Measurements from ENCODE around the gene CHIA. TPM values are rescaled to one million over a fixed set of nuclear protein-coding genes. Genes with fewer than 3 reads are reported as not detected.

The CHIA gene
- total and polyA plus RNA-seq, 9 of the 15 experiments (the other 6 are each of a cell fraction or from before 2014, with no cell fraction given), result not detected

DNA sequence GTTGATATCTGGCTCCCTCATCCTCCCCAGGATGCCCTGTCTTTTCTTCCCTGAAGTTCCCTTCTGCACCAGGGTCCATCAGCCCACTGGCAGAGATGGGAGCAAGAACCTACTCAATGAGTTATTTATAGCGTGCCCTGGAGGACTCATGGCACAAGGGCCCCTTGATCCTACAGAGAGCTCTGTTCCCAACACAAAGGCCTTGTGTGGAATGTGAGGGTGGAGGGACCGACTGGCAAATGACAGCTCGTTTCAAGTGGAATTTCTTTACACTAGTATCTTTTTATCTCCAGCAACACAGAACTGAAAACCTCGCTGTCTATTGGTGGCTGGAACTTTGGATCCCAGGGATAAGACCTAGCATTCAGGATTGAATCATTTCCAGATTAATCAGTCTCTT, 40.7 kb upstream of the CHIA start:
- peaks cover 4 to 9% of the 10 kb centered on the region in 2 experiments; a peak in 3 of 5 replicates for H3K27me3 ChIP-seq (ENCODE audit: control insufficient read depth in 2 of 2, insufficient read depth in 2 of 2, low read length in 2 of 2)
- H3K4me1 ChIP-seq (replicated peaks in 1 of 2; ENCODE audit: control insufficient read depth in 2 of 2, insufficient read depth in 2 of 2, low read length in 2 of 2), result no peaks in the 10 kb centered on the region
- no peak for TF ChIP-seq BHLHE40 (IDR thresholded peaks at IDR 0.05; ENCODE audit: low read length)
- TF ChIP-seq, protein P1, sequence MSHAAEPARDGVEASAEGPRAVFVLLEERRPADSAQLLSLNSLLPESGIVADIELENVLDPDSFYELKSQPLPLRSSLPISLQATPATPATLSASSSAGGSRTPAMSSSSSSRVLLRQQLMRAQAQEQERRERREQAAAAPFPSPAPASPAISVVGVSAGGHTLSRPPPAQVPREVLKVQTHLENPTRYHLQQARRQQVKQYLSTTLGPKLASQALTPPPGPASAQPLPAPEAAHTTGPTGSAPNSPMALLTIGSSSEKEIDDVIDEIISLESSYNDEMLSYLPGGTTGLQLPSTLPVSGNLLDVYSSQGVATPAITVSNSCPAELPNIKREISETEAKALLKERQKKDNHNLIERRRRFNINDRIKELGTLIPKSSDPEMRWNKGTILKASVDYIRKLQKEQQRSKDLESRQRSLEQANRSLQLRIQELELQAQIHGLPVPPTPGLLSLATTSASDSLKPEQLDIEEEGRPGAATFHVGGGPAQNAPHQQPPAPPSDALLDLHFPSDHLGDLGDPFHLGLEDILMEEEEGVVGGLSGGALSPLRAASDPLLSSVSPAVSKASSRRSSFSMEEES (CRISPR knock-in tag; IDR thresholded peaks at IDR 0.05), result no peak
- TF ChIP-seq RERE (CRISPR knock-in tag; IDR thresholded peaks at IDR 0.05; ENCODE audit: borderline replicate concordance), result no peak
- TF ChIP-seq ZNF695 (CRISPR knock-in tag; IDR thresholded peaks at IDR 0.05), result no peak
- TF ChIP-seq LCOR (CRISPR knock-in tag; IDR thresholded peaks at IDR 0.05), result no peak
- TF ChIP-seq TCF3 (CRISPR knock-in tag; IDR thresholded peaks at IDR 0.05), result no peak
- no peak for TF ChIP-seq NBN (IDR thresholded peaks at IDR 0.05; ENCODE audit: low read depth)
- TF ChIP-seq ZNF239 (CRISPR knock-in tag; IDR thresholded peaks at IDR 0.05), result no peak
- TF ChIP-seq HIVEP1 (CRISPR knock-in tag; IDR thresholded peaks at IDR 0.05), result no peak
- TF ChIP-seq CCNT2 (IDR thresholded peaks at IDR 0.05; ENCODE audit: borderline replicate concordance, extremely low read depth, insufficient read length, low read depth, low read length), result no peak
- no peak for TF ChIP-seq ZC3H4 (CRISPR knock-in tag; IDR thresholded peaks at IDR 0.05; ENCODE audit: borderline replicate concordance)
- TF ChIP-seq DMBX1 (CRISPR knock-in tag; IDR thresholded peaks at IDR 0.05; ENCODE audit: borderline replicate concordance), result no peak
- H3K79me2 ChIP-seq (ENCODE audit: control insufficient read depth, insufficient read depth, low read length), result no peaks in the 10 kb centered on the region
- H3K4me3 ChIP-seq, result no peak overlapping the region
- H3K36me3 ChIP-seq (ENCODE audit: control insufficient read depth, insufficient read depth, low read length), result no peaks in the 10 kb centered on the region
- intact Hi-C loops (cut with micrococcal nuclease) (no loop called here), in situ Hi-C loops (cut with MboI) (no loop called here)
- ChIA-PET POLR2A (interaction anchor here (1.0 to 1.9 kb wide), 2 partner anchors 8 to 21 kb away, joined by 3 to 4 read pairs; no protein-coding TSS in a partner anchor), CTCF (ENCODE audit: low intra/inter-chr PET ratio) (no interaction called here)
- H3K4me2 ChIP-seq (ENCODE audit: insufficient read depth, low read length), result no peak overlapping the region
- BruUV-seq (replicated peaks), result no TSS peak
- no peak overlapping the region for H3K27ac ChIP-seq (ENCODE audit: extremely low read depth, low read depth, low read length)
- DNase-seq (ENCODE audit: extremely low read depth in 1 of 4, low spot score in 3 of 4) (no peak), FAIRE-seq (no peak), ATAC-seq (no peak)
- no peak overlapping the region for H3K9ac ChIP-seq (ENCODE audit: insufficient read depth in 1 of 2, low read depth in 2 of 2, low read length in 2 of 2)
- no peak overlapping the region for H2AFZ ChIP-seq (ENCODE audit: low read depth, low read length)
- no peaks in the 10 kb centered on the region for H3K9me3 ChIP-seq (replicated peaks; ENCODE audit: control insufficient read depth, insufficient read depth, low read depth, low read length)
- WGBS (ENCODE audit: insufficient coverage, low coverage, missing lambda C conversion rate), result 0% methylated on average over 4 of the region's 4 CpGs
- no peaks in the 10 kb centered on the region for H3K9me1 ChIP-seq (ENCODE audit: control insufficient read depth, insufficient read depth, low read length)
- H4K20me1 ChIP-seq (replicated peaks; ENCODE audit: control insufficient read depth, insufficient read depth, low read length), result peaks cover 4% of the 10 kb centered on the region; the same call in 1 of the 2 replicates
